GM12878 (cell line): ENCODE measurements around the gene DCUN1D3. TPM values are rescaled to one million over a fixed set of nuclear protein-coding genes. Genes with fewer than 3 reads are reported as not detected.

ENCODE experiments used
- ASH2L ChIP-seq: fragments of 300-600, 200-600 bp; sonication (generic); IDR thresholded peaks from 2 replicates; pipeline ENCODE4 v1.6.1; 2017; ENCODE audit warnings: low read depth, mild to moderate bottlenecking, borderline replicate concordance
- CBFB ChIP-seq: IDR thresholded peaks from 2 replicates; pipeline ENCODE4 v1.6.1; 2016; ENCODE audit warnings: antibody characterized with exemption, low read depth
- CUX1 ChIP-seq: IDR thresholded peaks from 2 replicates; pipeline ENCODE4 v1.6.1; 2012; ENCODE audit warnings: improper control_type of control experiment, low read depth, low read length; ENCODE audit not compliant: insufficient replicate concordance
- EGR1 ChIP-seq, 2 experiments: IDR thresholded peaks; 1 replicate in 1 of 2; 2 replicates in 1 of 2; pipeline ENCODE4 v1.6.1; 2011 to 2012; ENCODE audit warnings: low read depth in 2 of 2, low read length in 2 of 2, borderline replicate concordance in 1 of 2, mild to moderate bottlenecking in 1 of 2, moderate library complexity in 1 of 2
- MLLT1 ChIP-seq: fragments of 450-650 bp; IDR thresholded peaks from 2 replicates; pipeline ENCODE4 v1.6.1; 2016; ENCODE audit warnings: mild to moderate bottlenecking
- NFXL1 ChIP-seq: fragments of 450-650 bp; IDR thresholded peaks from 2 replicates; pipeline ENCODE4 v1.6.1; 2017; ENCODE audit warnings: antibody characterized with exemption, mild to moderate bottlenecking, borderline replicate concordance
- NR2C2 ChIP-seq: IDR thresholded peaks from 2 replicates; pipeline ENCODE4 v1.6.1; 2011; ENCODE audit warnings: borderline replicate concordance, low read depth; ENCODE audit not compliant: control insufficient read depth, insufficient read length
- NRF1 ChIP-seq: conservative IDR thresholded peaks from 2 replicates; pipeline ENCODE4 v1.6.1; 2011; ENCODE audit warnings: mild to moderate bottlenecking, low read depth, low read length, improper control_type of control experiment
- ZBTB4 ChIP-seq: fragments of 450-650 bp; formaldehyde crosslinking; IDR thresholded peaks from 2 replicates; pipeline ENCODE4 v1.4.0; 2022; ENCODE audit warnings: mild to moderate bottlenecking, moderate library complexity
- ZBTB40 ChIP-seq: fragments of 450-650 bp; IDR thresholded peaks from 2 replicates; pipeline ENCODE4 v1.6.1; 2016; ENCODE audit warnings: mild to moderate bottlenecking, moderate library complexity, borderline replicate concordance
- polyA plus RNA-seq, 11 experiments: library from polyadenylated mRNA; depleted of rRNA in 4 of 11; unstranded in 6 of 11; stranded (reverse) in 5 of 11; fragments of >200 nt; fragmentation: Nextera tagmentation in 4 of 11; fragmentation: Illumina TruSeq in 1 of 11; extraction: Ambion mirVana in 4 of 11; extraction: Trizol in 1 of 11; gene quantifications; 1 replicate in 1 of 11; 2 replicates in 10 of 11; pipeline versions ENCODE4 v1.2.1 to v1.2.3, GENCODE V29; 2011 to 2016; ENCODE audit warnings: inconsistent platforms in 2 of 11, missing spikeins in 2 of 11, low read depth in 1 of 11
- total RNA-seq, 4 experiments: library from RNA; depleted of rRNA in 3 of 4; stranded (reverse); fragments of >200 nt in 3 of 4; fragmentation: Illumina TruSeq in 1 of 4; extraction: Trizol in 1 of 4; gene quantifications; 2 replicates each; pipeline versions ENCODE4 v1.2.1 to v1.2.3, GENCODE V29; 2013 to 2021
- TF ChIP-seq, protein P1 (sequence below): fragments of 450-650 bp; IDR thresholded peaks from 2 replicates; pipeline ENCODE4 v1.6.1; 2017; ENCODE audit warnings: low read depth, mild to moderate bottlenecking, moderate library complexity

DCUN1D3 gene
- total and polyA plus RNA-seq, 10 of the 15 experiments (the other 5 are each of a cell fraction or from before 2014, with no cell fraction given), result 0.47 to 4.5 (median 1.9) TPM

DNA sequence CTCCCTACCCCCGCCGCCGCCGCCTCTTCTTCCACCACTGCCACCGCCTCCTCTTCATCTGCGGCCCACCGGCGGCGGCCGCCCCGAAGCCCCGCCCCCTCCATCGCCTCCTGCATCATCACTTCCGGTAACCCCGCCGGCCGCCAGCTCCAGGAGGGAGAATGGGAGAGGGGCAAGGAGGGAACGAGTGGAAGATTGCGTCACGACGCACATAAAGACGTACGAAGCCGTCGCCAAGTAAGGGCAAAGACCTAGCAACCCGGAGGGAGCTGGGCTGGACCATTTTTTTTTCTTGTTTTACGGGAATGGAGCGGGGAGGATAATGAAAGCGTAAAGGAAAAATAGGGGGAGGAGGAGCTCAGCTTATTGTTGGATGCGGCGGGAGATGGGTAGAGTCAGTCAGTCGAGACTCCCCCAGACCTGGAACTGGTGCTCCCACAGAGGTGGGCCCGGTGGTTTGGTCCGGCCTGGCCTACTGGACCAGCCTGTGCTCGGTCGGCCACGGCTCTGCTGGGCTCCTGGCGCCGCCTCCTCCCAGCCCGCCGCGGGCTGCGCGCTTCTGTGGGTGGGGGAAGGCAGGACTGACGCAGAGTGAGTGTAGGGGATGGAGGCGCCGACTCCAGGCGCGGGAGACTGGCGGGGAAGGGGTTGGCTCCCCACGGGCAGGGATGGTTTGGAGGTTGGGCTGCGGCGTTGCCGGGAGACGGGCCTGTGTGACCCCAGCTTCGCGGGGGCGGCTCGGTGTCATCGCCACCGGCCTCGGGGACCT, at the start of gene DCUN1D3, which contains the start of gene LYRM1 (continued):
- TF ChIP-seq MLLT1 (peak; percentile 76), NRF1 (no peak), NFXL1 (no peak), CBFB (peak; percentile 47; the same call in 1 of the 2 replicates), ZBTB4 (CRISPR knock-in tag) (no peak), EGR1 (IDR thresholded peaks at IDR 0.05; ENCODE audit: borderline replicate concordance in 1 of 2, low read depth in 2 of 2, low read length in 2 of 2) (peak; percentile 73 to 98), ZBTB40 (no peak; the same call in 1 of the 2 replicates), CUX1 (no peak), NR2C2 (no peak), ASH2L (no peak)
- TF ChIP-seq, protein P1, sequence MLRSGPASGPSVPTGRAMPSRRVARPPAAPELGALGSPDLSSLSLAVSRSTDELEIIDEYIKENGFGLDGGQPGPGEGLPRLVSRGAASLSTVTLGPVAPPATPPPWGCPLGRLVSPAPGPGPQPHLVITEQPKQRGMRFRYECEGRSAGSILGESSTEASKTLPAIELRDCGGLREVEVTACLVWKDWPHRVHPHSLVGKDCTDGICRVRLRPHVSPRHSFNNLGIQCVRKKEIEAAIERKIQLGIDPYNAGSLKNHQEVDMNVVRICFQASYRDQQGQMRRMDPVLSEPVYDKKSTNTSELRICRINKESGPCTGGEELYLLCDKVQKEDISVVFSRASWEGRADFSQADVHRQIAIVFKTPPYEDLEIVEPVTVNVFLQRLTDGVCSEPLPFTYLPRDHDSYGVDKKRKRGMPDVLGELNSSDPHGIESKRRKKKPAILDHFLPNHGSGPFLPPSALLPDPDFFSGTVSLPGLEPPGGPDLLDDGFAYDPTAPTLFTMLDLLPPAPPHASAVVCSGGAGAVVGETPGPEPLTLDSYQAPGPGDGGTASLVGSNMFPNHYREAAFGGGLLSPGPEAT, result peak; percentile 72; the same call in 1 of the 2 replicates
